ELR (cell line): ENCODE results near the gene PXT1.
"Not testable (repeated sequence)": the region's sequence is repeated elsewhere in the genome, so short reads cannot be mapped to it uniquely, and the experiment has no call there.

Experiments
- DNase-seq: peaks from one replicate; pipeline ENCODE4 v3.0.0-alpha.2; 2015; ENCODE audit warnings: low read depth

Gene PXT1

DNA sequence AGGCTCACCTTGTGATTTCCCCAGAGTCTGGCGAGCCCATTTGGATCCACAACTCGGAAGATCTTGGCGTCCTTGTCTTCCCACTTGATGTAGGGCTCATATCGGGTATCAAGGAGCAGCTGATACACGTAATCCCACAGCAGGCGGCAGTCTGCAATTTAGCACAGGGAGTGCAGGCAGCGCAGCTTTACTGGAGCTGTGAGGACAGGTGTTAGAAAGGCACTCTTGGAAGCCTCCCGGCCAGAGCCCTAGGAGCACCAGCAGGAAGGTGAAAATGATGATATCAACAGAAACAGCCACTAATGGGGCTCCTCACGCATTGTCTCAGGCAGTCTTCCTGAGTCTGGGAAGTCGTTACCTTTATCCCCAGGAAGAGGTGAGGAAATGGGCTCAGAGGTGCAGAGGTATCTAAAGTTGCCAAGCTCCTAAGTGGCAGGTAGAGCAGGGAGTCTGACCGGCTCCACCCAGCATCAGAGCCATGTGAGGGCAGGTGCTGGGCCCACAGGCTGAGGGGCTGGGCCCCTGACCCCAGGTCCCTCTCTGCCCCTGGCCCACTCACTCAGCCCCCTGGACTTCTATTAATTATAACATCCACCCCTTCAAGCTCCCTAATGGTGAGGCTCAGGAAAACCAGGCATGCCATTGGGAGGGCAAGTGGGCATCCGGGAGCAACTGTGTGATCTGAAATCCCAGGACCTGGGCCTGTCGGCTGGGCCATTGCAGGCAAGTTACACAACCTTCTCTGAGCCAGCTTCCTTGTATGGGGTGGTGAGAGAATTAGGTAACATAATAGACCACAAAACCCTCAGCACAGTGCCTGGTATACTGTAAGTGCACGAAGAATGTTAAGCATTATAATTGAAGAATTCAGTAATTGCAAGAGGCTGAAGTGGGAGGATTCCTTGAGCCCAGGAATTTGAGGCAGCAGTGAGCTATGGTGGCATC lies 73.5 kb downstream of the PXT1 start:
- DNase-seq: peak; percentile 59

DNA sequence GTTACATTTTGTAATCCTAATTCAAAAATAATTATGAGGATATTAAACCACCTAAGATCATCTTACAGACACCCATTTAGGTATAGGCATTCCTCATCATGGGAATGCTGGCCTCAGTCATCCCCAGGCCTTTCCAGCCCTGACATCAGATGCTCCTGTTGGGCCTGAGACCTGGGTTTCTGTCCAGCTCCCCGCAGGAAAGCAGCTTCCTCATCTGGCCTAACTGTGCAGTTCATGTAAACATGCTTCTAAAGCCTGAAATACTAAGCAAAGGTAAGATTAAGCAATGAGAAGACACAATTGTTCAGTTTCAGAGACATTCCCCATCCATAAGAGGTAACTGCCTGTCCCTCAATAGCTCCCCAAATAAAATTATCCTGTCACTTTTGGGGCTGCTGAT lies 74.2 kb downstream of the PXT1 start:
- no peak for DNase-seq

DNA sequence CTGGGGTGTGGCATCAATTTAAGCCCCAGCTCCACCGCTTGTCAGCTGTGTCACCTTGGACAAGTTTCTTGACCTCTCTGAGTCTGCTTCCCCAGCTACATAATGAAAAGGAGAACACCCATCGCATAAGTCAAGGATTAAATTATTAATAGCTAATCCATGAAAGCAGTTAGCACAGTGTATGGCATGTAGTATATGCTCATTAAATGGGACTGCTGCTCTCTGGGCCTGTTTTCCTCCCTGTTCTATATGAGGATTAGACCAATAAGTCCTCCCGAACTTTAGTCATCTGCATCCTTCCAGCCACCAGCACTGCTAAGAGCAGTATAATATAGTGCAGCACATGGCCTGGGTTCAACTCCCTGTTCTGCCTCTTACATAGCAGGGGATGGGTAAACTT lies 74.9 kb downstream of the PXT1 start:
- no peak for DNase-seq

DNA sequence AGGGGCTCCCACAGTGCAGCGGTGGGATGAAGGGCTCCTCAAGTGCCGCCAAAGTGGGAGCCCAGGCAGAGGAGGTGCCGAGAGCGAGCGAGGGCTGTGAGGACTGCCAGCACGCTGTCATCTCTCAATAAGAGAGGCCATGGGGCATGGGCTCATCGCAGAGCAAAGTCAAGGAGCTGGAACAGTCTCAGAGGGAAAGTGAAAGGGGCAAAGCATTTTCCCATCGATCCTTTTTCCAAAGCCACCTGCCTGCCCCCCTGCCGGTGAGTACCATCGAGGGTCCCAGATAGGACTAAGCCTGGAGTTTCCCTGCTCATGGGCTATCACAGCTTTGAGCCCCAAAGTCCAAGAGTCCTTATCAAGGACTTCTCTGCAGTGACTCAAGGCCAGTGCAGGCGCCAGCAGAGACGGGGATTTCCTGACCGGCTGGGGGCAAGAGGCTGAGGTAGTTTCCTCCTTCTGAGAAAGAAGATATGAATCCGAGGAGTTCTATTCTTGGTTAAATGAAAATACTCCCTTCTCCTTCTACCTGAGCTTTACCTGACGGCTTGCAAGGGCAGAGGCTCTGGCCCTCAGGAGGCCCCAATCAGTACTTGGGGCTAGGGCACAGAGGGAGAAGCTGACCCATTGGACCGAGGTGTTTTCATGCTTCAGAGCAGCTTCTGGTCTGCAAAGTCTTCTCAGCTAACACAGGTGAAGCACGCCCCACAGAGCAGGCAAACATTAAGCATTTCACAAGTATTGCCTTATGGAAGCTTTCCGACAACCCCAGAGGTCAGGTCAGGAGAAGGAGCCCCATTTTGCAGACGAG lies 77.8 kb downstream of the PXT1 start:
- DNase-seq: peak; percentile 22

DNA sequence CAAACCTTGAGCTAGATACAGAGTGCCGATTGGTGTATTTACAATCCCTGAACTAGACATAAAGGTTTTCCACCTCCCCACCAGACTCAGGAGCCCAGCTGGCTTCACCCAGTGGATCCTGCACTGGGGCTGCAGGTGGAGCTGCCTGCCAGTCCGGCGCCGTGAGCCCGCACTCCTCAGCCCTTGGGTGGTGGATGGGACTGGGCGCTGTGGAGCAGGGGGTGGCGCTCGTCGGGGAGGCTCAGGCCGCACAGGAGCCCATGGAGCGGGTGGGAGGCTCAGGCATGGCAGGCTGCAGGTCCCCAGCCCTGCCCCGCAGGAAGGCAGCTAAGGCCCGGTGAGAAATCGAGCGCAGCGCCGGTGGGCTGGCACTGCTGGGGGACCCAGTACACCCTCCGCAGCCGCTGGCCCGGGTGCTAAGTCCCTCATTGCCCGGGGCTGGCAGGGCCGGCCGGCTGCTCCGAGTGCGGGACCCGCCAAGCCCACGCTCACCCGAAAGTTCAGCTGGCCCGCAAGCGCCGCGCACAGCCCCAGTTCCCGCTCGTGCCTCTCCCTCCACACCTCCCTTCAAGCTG lies 78.5 kb downstream of the PXT1 start:
- DNase-seq: not testable (repeated sequence)

DNA sequence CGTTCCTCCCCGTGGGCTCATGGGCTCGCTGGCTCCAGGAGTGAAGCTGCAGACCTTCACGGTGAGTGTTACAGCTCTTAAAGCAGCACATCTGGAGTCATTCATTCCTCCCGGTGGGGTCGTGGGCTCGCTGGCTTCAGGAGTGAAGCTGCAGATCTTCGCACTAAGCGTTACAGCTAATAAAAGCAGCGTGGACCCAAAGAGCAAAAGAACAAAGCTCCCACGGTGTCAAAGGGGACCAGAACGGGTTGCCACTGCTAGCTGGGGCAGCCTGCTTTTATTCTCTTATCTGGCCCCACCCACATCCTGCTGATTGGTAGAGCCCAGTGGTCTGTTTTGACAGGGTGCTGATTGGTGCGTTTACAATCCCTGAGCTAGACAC lies 79.3 kb downstream of the PXT1 start:
- not testable (repeated sequence) for DNase-seq

DNA sequence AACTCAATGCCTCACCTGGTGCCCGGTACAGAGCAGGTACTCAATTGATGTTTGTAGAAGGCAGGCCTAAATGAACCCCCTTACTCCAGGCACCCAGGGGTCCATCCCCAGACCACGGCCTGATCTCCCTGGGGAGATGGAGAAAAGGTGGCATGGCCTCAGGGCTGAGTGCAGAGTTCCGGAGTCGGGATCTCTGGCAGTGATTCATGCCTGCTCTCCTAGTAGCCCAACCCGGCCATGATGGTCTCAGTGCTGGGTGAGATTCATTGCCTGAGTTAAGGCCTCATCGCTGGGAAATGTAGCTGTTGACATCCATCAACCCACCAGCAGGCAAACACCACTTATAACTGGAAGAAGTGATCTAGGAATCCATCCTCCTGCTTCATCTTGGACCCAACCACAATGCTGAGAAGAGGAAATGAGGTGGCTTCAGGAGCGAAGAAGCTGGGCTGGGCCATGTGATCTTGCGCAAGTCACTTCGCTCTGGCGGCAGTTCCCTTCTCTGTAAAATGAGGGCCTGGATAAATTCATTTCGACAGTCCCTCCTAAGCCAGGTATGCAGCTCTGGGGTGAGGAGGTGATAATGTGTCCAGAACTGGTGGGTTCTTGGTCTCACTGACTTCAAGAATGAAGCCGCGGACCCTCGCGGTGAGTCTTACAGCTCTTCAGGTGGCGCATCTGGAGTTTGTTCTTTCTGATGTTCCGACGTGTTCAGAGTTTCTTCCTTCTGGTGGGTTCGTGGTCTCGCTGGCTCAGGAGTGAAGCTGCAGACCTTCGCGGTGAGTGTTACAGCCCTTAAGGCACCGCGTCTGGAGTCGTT lies 79.9 kb downstream of the PXT1 start:
- peak; percentile 38 for DNase-seq

DNA sequence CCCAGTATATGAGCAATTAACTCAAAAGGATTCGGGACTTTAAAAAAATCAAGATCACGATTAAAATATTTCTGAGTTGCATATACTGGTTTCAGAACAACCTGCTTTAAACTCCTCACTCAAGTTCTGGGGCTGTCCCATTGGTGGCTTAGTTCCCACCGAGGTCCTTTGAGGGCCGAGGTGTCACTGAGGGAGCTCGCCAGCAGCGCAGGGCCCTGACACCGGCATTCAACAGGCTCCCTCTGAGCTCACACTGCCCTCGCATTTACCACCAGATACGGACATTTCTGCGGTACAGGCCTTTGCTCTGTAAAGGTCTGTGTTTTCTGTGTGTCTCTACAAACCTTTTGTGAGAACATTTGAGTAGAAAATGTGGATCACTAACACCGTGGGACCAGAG lies 81.6 kb downstream of the PXT1 start:
- DNase-seq: no peak

DNA sequence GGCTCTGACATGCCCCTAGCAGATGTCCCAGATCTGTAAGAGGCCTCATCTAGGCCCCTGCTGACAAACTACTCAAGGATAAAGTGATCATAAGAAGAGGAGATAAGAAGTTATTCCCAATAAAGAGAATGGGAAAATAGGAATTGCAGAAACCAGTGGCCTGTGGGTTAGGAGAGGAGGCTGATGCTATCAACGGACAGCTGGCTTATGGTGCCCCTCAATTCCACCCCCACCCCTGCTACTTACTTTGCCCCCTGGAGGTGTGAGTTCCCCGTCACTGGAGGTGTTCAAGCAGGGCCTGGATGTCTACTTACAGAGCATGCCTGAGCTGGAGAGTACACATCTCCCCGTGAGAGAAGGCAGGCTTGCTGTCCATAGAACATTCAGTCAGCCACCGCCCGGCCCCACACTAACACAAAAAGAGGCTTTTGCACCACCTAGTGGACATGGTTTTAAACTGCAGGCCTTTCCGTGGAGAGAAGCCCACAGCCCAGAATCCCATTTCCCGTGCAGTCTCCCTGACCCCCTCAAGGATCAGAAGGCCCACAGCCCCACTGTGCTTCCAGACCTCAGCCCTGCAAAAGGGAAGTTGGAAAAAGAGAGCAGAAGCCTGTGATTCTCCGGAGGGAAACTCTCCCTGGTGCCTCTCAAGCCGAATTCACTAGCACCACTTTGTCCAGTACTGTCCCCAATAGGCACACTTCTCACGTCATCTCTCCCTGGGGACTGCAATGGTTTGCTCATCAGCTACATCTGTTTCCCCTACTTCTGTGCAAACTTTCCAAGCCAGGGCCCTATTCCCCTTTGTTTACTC lies 82.2 kb downstream of the PXT1 start:
- peak; percentile 84 for DNase-seq

DNA sequence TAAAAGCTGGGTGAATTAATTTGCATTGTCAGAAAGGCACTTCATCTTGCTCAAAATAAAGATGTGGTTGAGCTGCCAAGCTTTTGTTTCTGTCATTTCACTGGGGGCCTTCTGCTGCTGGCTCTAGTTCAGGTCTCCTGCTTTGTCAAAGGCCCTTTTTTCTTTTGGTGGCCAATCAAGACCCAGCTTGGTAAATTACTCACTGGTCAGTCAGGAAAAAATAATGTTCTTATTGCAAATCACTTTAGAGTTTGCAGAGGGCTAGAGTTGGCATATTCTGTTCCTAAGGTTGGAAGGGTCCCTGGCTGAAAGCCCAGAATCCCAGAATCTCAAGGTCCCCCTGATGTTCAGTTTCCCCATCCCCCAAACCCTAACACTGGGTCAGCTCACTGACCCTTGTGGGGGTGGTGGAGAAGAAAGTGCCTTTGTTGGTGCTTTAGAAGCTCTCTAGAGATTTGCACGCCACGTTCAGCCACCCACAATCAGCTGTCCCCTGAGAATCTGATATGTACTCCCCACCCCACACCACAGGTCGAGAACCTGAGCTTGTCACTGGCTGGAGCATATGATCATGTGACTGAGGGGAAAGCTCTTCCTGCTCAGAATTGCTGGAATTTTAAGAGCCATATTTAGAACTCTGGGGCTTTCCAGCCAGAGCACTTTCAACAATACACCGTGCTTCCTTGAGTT lies 84.3 kb downstream of the PXT1 start:
- no peak for DNase-seq

DNA sequence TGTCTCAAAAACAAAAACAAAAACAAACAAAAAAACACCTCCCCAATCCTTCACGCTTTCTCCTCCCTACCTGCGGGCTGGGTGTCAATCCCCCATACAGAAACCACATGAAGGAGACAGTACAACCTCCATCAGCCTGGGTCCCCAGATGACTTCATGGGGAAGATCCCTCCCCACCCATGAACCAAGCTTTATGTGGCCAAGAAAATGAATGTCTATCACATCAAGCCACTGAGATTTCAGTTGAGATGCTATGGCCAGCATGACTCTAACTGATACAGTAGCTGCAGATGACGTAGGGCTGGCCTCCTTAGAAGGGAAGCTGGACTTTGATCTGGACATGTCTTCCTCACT lies 84.8 kb downstream of the PXT1 start:
- no peak for DNase-seq

DNA sequence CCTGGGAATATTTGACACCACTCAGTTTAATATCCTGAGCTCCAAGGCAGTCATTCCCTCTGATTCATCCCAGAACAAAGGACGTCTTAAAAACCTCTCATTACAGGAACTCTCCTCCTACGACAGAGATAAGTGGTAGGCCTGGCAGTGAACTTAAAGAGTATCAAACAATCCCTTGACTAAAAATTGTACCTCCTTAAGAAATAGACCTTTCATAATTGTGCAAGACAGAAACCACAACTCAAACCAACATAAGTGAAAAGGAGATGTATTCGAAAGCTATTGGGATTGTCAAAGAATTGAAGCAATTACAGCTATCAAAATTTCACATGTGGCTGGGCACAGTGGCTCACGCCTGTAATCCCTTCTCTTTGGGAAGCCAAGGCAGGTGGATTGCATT lies 86.8 kb downstream of the PXT1 start:
- DNase-seq: no peak

DNA sequence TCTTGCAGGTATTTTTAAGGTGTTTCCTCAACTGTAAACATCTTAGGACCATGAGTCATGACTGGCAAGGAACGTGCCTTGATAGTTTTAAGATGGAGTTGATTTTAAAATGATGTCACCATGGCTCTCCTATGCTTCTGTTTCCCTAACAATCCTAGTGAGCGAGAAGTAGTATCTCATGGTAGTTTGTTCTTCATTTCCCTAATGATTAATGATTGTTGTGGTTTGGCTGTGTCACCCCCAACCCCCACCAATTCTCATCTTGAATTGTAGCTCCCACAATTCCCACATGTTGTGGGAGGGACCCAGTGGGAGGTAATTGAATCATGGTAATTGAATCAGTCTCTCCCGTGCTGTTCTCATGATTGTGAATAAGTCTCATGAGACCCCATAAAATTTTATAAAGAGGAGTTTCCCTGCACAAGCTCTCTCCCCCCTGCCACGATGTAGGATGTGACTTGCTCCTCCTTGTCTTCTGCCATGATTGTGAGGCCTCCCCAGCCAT lies 89.2 kb downstream of the PXT1 start:
- no peak for DNase-seq

DNA sequence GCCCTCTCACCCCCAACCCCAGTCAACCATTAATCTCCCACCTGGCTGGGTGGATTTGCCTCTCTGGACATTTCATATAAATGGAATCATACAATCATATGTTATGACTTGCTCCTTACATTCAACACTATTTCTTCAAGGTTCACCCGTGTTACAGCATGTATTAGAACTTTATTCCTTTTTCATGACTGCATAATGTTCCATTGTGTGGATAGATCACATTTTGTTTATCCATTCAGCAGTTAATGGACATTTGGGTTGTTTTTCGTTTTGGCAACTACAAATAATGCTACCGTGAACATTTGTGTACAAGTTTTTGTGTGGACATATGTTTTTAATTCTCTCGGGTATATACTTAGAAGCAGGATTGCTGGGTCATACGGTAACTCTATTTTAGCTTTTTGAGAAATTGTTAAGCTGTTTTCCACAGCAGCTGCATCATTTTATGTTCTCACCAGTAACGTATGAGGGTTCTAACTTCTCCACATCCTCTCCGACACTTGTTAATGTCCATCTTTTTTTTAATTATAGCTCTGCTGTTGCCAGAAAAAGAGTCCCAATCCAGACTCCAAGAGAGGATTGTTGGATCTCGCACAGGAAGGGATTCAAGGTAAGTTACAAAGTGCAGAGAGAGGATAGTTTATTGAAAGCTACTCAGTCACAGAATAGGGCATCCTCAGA lies 90.0 kb downstream of the PXT1 start:
- no peak for DNase-seq

DNA sequence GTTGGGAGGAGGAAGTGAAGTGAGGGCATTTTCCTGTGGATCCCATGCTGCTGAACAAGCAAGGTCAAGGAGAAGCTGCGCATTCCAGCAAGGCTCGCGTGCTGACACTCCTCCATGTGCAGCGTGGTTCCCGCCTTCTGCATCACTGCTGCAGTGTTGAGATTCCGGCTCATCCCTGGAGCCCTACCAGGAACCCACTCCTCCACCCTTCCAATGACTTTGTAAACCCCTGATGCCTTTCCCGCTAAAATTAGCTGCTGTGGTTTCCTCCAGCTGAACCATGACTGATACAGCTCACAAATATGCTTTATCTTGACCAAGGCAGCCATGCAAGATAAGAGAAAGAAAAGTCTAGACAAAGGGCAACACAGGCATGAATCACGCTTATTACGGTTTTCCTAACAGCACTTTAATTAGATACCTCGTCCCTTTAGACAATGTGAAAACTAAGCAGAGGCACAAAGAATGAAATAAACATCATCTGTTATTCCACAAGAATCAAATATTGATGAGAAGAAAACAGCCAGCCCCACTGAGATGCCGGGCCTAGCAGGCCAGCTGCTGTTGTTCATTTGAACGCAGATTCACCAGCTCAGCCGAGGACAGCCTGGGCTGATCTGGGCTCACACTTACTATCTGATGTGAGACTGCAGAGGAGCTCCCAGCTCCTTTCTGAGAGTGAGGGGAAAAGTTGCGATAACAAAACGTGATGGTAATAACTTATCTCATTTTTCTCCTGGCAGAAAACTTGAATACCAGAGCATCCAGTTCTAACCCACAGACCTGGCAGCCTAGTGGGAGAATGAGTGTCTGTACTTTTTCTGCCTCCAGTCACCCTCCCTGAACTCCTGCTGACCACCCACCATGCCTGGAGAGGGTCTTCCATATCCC lies 91.7 kb downstream of the PXT1 start:
- DNase-seq: peak; percentile 46

DNA sequence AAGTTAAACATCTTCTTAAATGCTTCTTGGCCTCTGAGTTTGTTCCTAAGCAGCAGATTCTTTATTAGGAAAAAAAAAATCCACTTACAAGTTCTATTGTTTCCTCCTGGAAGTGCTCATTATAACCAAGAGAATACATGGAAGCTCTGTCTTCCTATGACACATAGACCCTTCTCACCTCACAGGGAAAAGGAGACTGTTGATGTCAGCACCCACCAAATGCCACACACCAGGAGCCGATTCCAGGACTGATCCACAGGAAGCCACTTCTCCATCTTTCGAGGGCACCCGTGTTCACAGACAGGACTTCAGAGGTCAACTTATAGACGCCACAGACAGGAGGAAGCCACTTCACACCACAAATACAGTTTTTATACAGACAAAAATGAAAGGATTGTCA lies 92.6 kb downstream of the PXT1 start:
- no peak for DNase-seq

DNA sequence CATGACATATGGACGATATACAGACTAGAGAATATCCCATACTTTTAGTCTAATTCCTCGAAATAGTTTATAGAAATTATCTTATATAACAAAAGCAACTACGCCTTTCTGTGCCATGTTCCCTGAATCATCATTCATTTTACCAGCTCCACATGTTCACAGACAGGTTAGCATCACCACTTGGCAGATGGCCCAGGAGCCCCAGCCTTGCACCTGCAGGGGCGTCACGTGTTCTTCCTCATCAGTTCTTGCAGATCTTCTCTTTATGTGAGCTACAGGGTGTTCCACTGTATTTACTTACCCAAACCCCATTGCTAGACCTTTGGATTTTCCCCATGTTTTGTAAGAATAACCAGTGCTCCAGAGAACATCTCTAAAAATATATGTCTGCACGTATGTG lies 93.4 kb downstream of the PXT1 start:
- no peak for DNase-seq

DNA sequence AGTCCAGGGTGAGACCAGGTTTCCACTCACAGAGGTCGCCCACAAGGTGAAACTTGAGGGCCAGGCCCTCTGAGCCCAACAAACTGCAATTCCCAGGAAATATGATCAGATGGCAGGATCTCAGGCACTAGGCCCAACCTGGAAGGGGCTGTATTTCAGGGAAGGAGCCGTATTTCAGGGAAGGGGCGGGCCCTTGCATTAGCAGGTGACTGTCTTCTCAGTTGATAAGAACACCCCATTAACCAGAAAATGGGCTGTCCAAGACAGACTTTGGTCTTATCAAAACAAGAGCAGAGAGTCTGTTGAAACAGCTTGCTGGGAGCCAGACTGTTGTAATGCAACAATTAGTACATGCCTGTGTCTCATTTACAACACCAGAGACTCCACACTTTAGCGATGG lies 95.0 kb downstream of the PXT1 start:
- no peak for DNase-seq
